OCI-LY1 (cell line): ENCODE measurements around the gene IRX4.

Experiments
- CTCF ChIP-seq: fragments of 200-600 bp; sonication (generic), shearing (Covaris generic); IDR thresholded peaks from 2 replicates; pipeline ENCODE4 v1.5.1; 2017; ENCODE audit warnings: mild to moderate bottlenecking, antibody characterized with exemption, low read length, moderate library complexity, mixed read lengths
- EZH2 ChIP-seq: fragments of 200-600 bp; sonication (generic), shearing (Covaris generic); IDR thresholded peaks from 2 replicates; pipeline ENCODE4 v1.8.0; 2017; ENCODE audit warnings: borderline replicate concordance, mixed run types, mild to moderate bottlenecking, antibody characterized with exemption, low read length, moderate library complexity, mixed read lengths

- no peak for TF ChIP-seq CTCF
- TF ChIP-seq EZH2: no peak
These were observed 27.1 kb downstream of the IRX4 start for GRCh38 chr5:1855596-1855995.
